H1 (cell line): ENCODE data around the gene CREB3. TPM values are rescaled to one million over a fixed set of nuclear protein-coding genes. Genes with fewer than 3 reads are reported as not detected.
A peak's percentile ranks its signal among the peaks of the same experiment; 100 is the strongest.

Experiments used
- EP300 ChIP-seq, 2 experiments: IDR thresholded peaks; 1 replicate in 1 of 2; 2 replicates in 1 of 2; pipeline ENCODE4 v1.6.1; 2011 to 2012; ENCODE audit warnings: low read depth in 2 of 2, low read length in 2 of 2, mild to moderate bottlenecking in 2 of 2, borderline replicate concordance in 1 of 2, inconsistent platforms in 1 of 2, moderate library complexity in 1 of 2
- NANOG ChIP-seq: IDR thresholded peaks from 2 replicates; pipeline ENCODE4 v1.6.1; 2011; ENCODE audit warnings: low read length, low read depth, mild to moderate bottlenecking, inconsistent platforms; ENCODE audit not compliant: insufficient read depth, poor library complexity, severe bottlenecking
- POLR2A ChIP-seq, 2 experiments: IDR thresholded peaks; 1 replicate in 1 of 2; 2 replicates in 1 of 2; pipeline ENCODE4 v1.6.1; 2011; ENCODE audit warnings: low read depth in 2 of 2, low read length in 2 of 2, mild to moderate bottlenecking in 2 of 2; ENCODE audit errors: control extremely low read depth in 1 of 2
- POU5F1 ChIP-seq: IDR thresholded peaks from 2 replicates; pipeline ENCODE4 v1.6.1; 2011; ENCODE audit warnings: low read depth, mild to moderate bottlenecking, low read length, moderate library complexity
- RAD21 ChIP-seq, 2 experiments: IDR thresholded peaks in 1 of 2; conservative IDR thresholded peaks in 1 of 2; 2 replicates each; pipeline ENCODE4 v1.6.1; 2011; ENCODE audit warnings: low read depth in 2 of 2, low read length in 2 of 2, improper control_type of control experiment in 1 of 2, inconsistent platforms in 1 of 2, mild to moderate bottlenecking in 1 of 2, moderate library complexity in 1 of 2
- SAP30 ChIP-seq: fragments of 300-600 bp; sonication (generic); IDR thresholded peaks from 2 replicates; pipeline ENCODE4 v1.7.1; 2012; ENCODE audit warnings: low read length, moderate library complexity, mild to moderate bottlenecking, inconsistent platforms; ENCODE audit not compliant: insufficient read depth, insufficient replicate concordance
- SP1 ChIP-seq: IDR thresholded peaks from 2 replicates; pipeline ENCODE4 v1.6.1; 2011; ENCODE audit warnings: low read depth, low read length
- SUZ12 ChIP-seq: fragments of 200-600 bp; sonication (generic); IDR thresholded peaks from 2 replicates; pipeline ENCODE4 v1.6.1; 2012; ENCODE audit warnings: mild to moderate bottlenecking, inconsistent platforms, low read length, moderate library complexity, mixed read lengths
- TAF1 ChIP-seq: IDR thresholded peaks from 2 replicates; pipeline ENCODE4 v1.6.1; 2011; ENCODE audit warnings: mild to moderate bottlenecking, low read depth, low read length
- TEAD4 ChIP-seq: IDR thresholded peaks from 2 replicates; pipeline ENCODE4 v1.6.1; 2012; ENCODE audit warnings: low read depth, low read length, inconsistent platforms, mixed read lengths
- YY1 ChIP-seq: IDR thresholded peaks from 2 replicates; pipeline ENCODE4 v1.6.1; 2011; ENCODE audit warnings: low read depth, mild to moderate bottlenecking, low read length
- polyA plus RNA-seq, 7 experiments: library from polyadenylated mRNA; depleted of rRNA in 3 of 7; stranded (reverse) in 5 of 7; unstranded in 2 of 7; fragments of >200 nt in 5 of 7; fragments of 200-250 nt in 2 of 7; gene quantifications; 1 replicate in 5 of 7; 2 replicates in 1 of 7; 4 replicates in 1 of 7; pipeline versions ENCODE4 v1.2.1 to v1.2.3, GENCODE V29; 2011 to 2013; ENCODE audit warnings: missing spikeins in 2 of 7, mixed read lengths in 2 of 7
- total RNA-seq: library from RNA; stranded (reverse); fragmentation: NEBNext Ultra II Directional; extraction: Animal tissue kit (Norgen Biotek cat#: 25700); gene quantifications from 2 replicates; pipeline ENCODE4 v1.2.1, GENCODE V29; 2021
- TF ChIP-seq, protein P1 (sequence below): IDR thresholded peaks from 2 replicates; pipeline ENCODE4 v1.6.1; 2012; ENCODE audit warnings: low read length, inconsistent platforms
- TF ChIP-seq, protein P2 (sequence below): IDR thresholded peaks from 2 replicates; pipeline ENCODE4 v1.6.1; 2012; ENCODE audit warnings: inconsistent platforms

The CREB3 gene
- total and polyA plus RNA-seq, 2 of the 8 experiments (the other 6 are each of a cell fraction or from before 2014, with no cell fraction given) = 24.4 to 25.7 TPM

DNA sequence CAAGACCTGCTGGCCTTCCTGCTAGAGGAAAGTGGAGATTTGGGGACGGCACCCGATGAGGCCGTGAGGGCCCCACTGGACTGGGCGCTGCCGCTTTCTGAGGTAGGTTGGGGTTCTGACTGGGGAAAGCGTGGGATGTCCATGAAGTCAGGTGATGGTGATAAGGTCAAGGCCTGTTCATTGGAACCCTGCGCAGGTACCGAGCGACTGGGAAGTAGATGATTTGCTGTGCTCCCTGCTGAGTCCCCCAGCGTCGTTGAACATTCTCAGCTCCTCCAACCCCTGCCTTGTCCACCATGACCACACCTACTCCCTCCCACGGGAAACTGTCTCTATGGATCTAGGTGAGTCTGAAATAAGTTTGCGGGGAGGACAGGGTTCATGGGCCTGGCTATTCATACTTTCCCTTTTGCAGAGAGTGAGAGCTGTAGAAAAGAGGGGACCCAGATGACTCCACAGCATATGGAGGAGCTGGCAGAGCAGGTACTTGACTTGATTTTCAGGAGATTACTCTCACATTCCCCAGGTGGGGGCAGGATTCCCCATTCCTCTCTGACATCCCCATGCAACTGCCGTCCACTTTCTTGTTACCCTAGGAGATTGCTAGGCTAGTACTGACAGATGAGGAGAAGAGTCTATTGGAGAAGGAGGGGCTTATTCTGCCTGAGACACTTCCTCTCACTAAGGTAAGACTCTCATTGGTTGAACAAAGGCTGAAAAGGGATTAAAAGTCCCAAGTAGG lies 505 bp downstream of the CREB3 start (continued):
- TF ChIP-seq TEAD4 (peak; percentile 92), SAP30 (peak; percentile 87), SP1 (0 out of 2 replicates have a peak, but pooled peaks have one; percentile 31), SUZ12 (no peak), TAF1 (no peak), POU5F1 (no peak), NANOG (peak; percentile 7), POLR2A (IDR thresholded peaks at IDR 0.05; ENCODE audit: control extremely low read depth in 1 of 2, low read depth in 2 of 2, low read length in 2 of 2) (peak in 1 of 2 experiments; percentile 30; a peak in 1 of 3 replicates), YY1 (no peak), EP300 (IDR thresholded peaks at IDR 0.05; ENCODE audit: borderline replicate concordance in 1 of 2, low read depth in 2 of 2, low read length in 2 of 2) (no peak), RAD21 (IDR thresholded peaks at IDR 0.05 in 1 of 2, conservative IDR thresholded peaks at IDR 0.05 in 1 of 2; ENCODE audit: low read depth in 2 of 2, low read length in 2 of 2) (0 out of 4 replicates have a peak, but pooled peaks of 1 of the 2 experiments have one; percentile 2)
- TF ChIP-seq, protein P1, sequence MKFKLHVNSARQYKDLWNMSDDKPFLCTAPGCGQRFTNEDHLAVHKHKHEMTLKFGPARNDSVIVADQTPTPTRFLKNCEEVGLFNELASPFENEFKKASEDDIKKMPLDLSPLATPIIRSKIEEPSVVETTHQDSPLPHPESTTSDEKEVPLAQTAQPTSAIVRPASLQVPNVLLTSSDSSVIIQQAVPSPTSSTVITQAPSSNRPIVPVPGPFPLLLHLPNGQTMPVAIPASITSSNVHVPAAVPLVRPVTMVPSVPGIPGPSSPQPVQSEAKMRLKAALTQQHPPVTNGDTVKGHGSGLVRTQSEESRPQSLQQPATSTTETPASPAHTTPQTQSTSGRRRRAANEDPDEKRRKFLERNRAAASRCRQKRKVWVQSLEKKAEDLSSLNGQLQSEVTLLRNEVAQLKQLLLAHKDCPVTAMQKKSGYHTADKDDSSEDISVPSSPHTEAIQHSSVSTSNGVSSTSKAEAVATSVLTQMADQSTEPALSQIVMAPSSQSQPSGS = no peak
- TF ChIP-seq, protein P2, sequence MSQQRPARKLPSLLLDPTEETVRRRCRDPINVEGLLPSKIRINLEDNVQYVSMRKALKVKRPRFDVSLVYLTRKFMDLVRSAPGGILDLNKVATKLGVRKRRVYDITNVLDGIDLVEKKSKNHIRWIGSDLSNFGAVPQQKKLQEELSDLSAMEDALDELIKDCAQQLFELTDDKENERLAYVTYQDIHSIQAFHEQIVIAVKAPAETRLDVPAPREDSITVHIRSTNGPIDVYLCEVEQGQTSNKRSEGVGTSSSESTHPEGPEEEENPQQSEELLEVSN = no peak
